K562 (cell line): ENCODE measurements around the gene NACA. TPM values are rescaled to one million over a fixed set of nuclear protein-coding genes. Genes with fewer than 3 reads are reported as not detected.
"Not testable (repeated sequence)": the region's sequence is repeated elsewhere in the genome, so short reads cannot be mapped to it uniquely, and the experiment has no call there.

ENCODE experiments used
- ATAC-seq: fragments of 200-7000 bp; cut with Tn5 transposase; 3 replicates; pipeline ENCODE4 v1.9.1; 2020; ENCODE audit warnings: moderate library complexity
- BruUV-seq: library from RNA; stranded (reverse); fragments of 400-500 nt; replicated peaks from 2 replicates; lab custom pipeline; 2021; lab: Mats Ljungman, UMichigan
- CTCF ChIA-PET: fragments of 300-600 bp; formaldehyde crosslinking; extraction: SDS; loops from one replicate; lab custom pipeline; 2021; ENCODE audit warnings: low intra/inter-chr PET ratio; lab: Yijun Ruan, JAX
- POLR2A ChIA-PET: fragments of 300-600, 350-650 bp; sonication (Branson Sonifier 250); formaldehyde crosslinking; extraction: SDS; loops from one replicate; lab custom pipeline; 2021; ENCODE audit warnings: antibody characterized with exemption, inconsistent platforms; lab: Yijun Ruan, JAX
- DNase-seq, 4 experiments: peaks; one replicate each; pipeline versions ENCODE4 v3.0.0 to v3.0.0-alpha.2; 2011 to 2018; ENCODE audit warnings: low spot score in 3 of 4, mixed read lengths in 3 of 4; ENCODE audit errors: extremely low read depth in 1 of 4
- FAIRE-seq: peaks from 2 replicates; lab custom pipeline; 2011; peaks lifted over from hg19 to GRCh38; lab: Jason Lieb, UNC
- H2AFZ ChIP-seq: 2 replicates; pipeline ENCODE4 v1.6.0; 2011; ENCODE audit warnings: low read depth, low read length, control low read depth, inconsistent platforms
- H3K27ac ChIP-seq: fragments of 200-600 bp; 3 replicates; pipeline ENCODE4 v1.8.0; 2011; ENCODE audit warnings: low read depth, mild to moderate bottlenecking, control low read depth, inconsistent platforms, low read length, moderate library complexity, mixed read lengths; ENCODE audit errors: extremely low read depth
- H3K27me3 ChIP-seq, 2 experiments: fragments of 300-600 bp in 1 of 2; 2 replicates in 1 of 2; 3 replicates in 1 of 2; pipeline versions ENCODE4 v1.6.0 to v1.8.0; 2011; ENCODE audit warnings: inconsistent platforms in 2 of 2, low read length in 2 of 2, mild to moderate bottlenecking in 1 of 2, mixed read lengths in 1 of 2, moderate library complexity in 1 of 2; ENCODE audit not compliant: control insufficient read depth in 2 of 2, insufficient read depth in 2 of 2
- H3K36me3 ChIP-seq: fragments of 300-600 bp; 3 replicates; pipeline ENCODE4 v1.8.0; 2011; ENCODE audit warnings: mild to moderate bottlenecking, low read length, inconsistent platforms; ENCODE audit not compliant: control insufficient read depth, insufficient read depth
- H3K4me1 ChIP-seq, 2 experiments: fragments of 200-600 bp in 1 of 2; replicated peaks in 1 of 2; 2 replicates in 1 of 2; 3 replicates in 1 of 2; pipeline versions ENCODE4 v1.5.1 to v1.8.0; 2011; ENCODE audit warnings: inconsistent platforms in 2 of 2, low read length in 2 of 2, mild to moderate bottlenecking in 1 of 2, mixed read lengths in 1 of 2, moderate library complexity in 1 of 2; ENCODE audit not compliant: control insufficient read depth in 2 of 2, insufficient read depth in 2 of 2
- H3K4me2 ChIP-seq: 2 replicates; pipeline ENCODE4 v1.6.1; 2011; ENCODE audit warnings: low read length, control low read depth, inconsistent platforms, mixed read lengths; ENCODE audit not compliant: insufficient read depth
- H3K4me3 ChIP-seq: fragments of 200-600 bp; sonication (generic), shearing (Covaris generic); 2 replicates; pipeline ENCODE4 v1.5.1; 2016; ENCODE audit warnings: control low read depth, inconsistent platforms
- H3K79me2 ChIP-seq: fragments of 200-600 bp; 3 replicates; pipeline ENCODE4 v1.8.0; 2011; ENCODE audit warnings: low read length, inconsistent platforms; ENCODE audit not compliant: control insufficient read depth, insufficient read depth
- H3K9ac ChIP-seq, 2 experiments: 2 replicates each; pipeline versions ENCODE4 v1.6.0 to v1.6.1; 2011; ENCODE audit warnings: low read depth in 2 of 2, low read length in 2 of 2, control low read depth in 1 of 2, inconsistent platforms in 1 of 2, mild to moderate bottlenecking in 1 of 2, mixed read lengths in 1 of 2; ENCODE audit not compliant: insufficient read depth in 1 of 2
- H3K9me1 ChIP-seq: one replicate; pipeline ENCODE4 v1.6.0; 2011; ENCODE audit warnings: inconsistent platforms, mild to moderate bottlenecking, low read length, moderate library complexity; ENCODE audit not compliant: control insufficient read depth, insufficient read depth
- H3K9me3 ChIP-seq: replicated peaks from 2 replicates; pipeline ENCODE4 v1.5.1; 2011; ENCODE audit warnings: low read depth, low read length, inconsistent platforms; ENCODE audit not compliant: control insufficient read depth, insufficient read depth
- H4K20me1 ChIP-seq: replicated peaks from 2 replicates; pipeline ENCODE4 v1.6.1; 2011; ENCODE audit warnings: low read length, inconsistent platforms, mixed read lengths; ENCODE audit not compliant: control insufficient read depth, insufficient read depth
- CSDE1 ChIP-seq, 2 experiments: fragments of 450-650 bp; IDR thresholded peaks; 2 replicates each; pipeline ENCODE4 v1.6.1; 2016; ENCODE audit warnings: mild to moderate bottlenecking in 1 of 2
- MEIS2 ChIP-seq: fragments of 450-650 bp; IDR thresholded peaks from 2 replicates; pipeline ENCODE4 v1.6.1; 2014; ENCODE audit warnings: mild to moderate bottlenecking; ENCODE audit not compliant: partially characterized antibody
- SPI1 ChIP-seq: IDR thresholded peaks from 2 replicates; pipeline ENCODE4 v1.6.1; 2011; ENCODE audit warnings: low read depth, low read length, control low read depth, borderline replicate concordance
- THRAP3 ChIP-seq: fragments of 450-650 bp; IDR thresholded peaks from 2 replicates; pipeline ENCODE4 v1.6.1; 2016; ENCODE audit warnings: mild to moderate bottlenecking, inconsistent platforms, borderline replicate concordance
- WGBS: fragments of 100-300 bp; shearing (Covaris generic); methylation state at CpG from one replicate; pipeline ENCODE4 v1.1.6; 2016; ENCODE audit warnings: low coverage, mixed read lengths; ENCODE audit not compliant: insufficient coverage; ENCODE audit errors: missing lambda C conversion rate; 5-methylcytosine and 5-hydroxymethylcytosine counted together
- in situ Hi-C: fragments of 300-500 bp; cut with MboI; formaldehyde crosslinking; loops from 4 replicates; pipeline ENCODE4 v1.15.0; 2018; ENCODE audit warnings: inconsistent platforms, mixed read lengths
- intact Hi-C: fragments of 100-400 bp; cut with micrococcal nuclease; formaldehyde crosslinking; loops from 2 replicates; pipeline ENCODE4 v1.14.2; 2022
- polyA plus RNA-seq, 8 experiments: library from polyadenylated mRNA; depleted of rRNA in 4 of 8; stranded (reverse) in 5 of 8; unstranded in 3 of 8; fragments of >200 nt; fragmentation: Nextera tagmentation in 2 of 8; fragmentation: Illumina TruSeq in 1 of 8; extraction: Ambion mirVana in 2 of 8; extraction: Trizol in 1 of 8; gene quantifications; 2 replicates each; pipeline versions ENCODE4 v1.2.1 to v1.2.3, GENCODE V29; 2011 to 2014; ENCODE audit warnings: inconsistent platforms in 1 of 8, missing spikeins in 1 of 8
- total RNA-seq, 7 experiments: library from RNA; depleted of rRNA in 6 of 7; stranded (reverse); fragments of >200 nt in 6 of 7; fragmentation: Illumina TruSeq in 2 of 7; extraction: Trizol in 2 of 7; gene quantifications; 2 replicates each; pipeline versions ENCODE4 v1.2.1 to v1.2.3, GENCODE V29; 2011 to 2021; ENCODE audit warnings: low replicate concordance in 1 of 7
- TF ChIP-seq, protein P1 (sequence below), 2 experiments: fragments of 450-650 bp in 1 of 2; sonication (generic) in 1 of 2; formaldehyde crosslinking in 1 of 2; IDR thresholded peaks; 2 replicates each; pipeline versions ENCODE4 v1.7.1 to v1.9.0; 2016 to 2022; ENCODE audit warnings: inconsistent platforms in 1 of 2, mild to moderate bottlenecking in 1 of 2, missing genetic modification reagents in 1 of 2

The NACA gene
- total and polyA plus RNA-seq, 9 of the 15 experiments (the other 6 are each of a cell fraction or from before 2014, with no cell fraction given): 1,030 to 2,416 (median 1,645) TPM

DNA sequence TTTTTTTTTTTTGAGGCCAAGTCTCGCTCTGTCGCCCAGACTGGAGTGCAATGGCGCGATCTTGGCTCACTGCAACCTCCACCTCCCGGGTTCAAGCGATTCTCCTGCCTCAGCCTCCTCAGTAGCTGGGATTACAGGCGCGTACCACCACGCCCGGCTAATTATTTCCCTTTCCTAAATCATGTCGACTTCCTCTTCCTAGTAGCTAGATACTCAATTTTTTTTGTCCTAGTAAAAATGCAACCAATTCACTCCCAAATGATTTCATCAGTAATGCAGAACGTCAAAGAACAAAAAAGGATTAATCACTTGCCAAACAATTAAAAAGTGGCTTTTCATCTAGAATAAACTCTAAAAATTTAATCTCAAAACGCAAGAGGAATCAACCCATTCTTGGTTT lies 25.5 kb upstream of the NACA start:
- CTCF ChIA-PET, H3K9me3 ChIP-seq, FAIRE-seq, H3K27me3 ChIP-seq, H4K20me1 ChIP-seq, BruUV-seq, DNase-seq, ATAC-seq, H3K9me1 ChIP-seq, H2AFZ ChIP-seq: not testable (repeated sequence)
- Histone ChIP-seq H3K4me2 (peak overlapping the region; percentile 93), H3K27ac (peak overlapping the region; percentile 97; the same call in 2 of the 3 replicates), H3K79me2 (peaks cover 40% of the 10 kb centered on the region), H3K4me3 (peak overlapping the region; percentile 72), H3K4me1 (peaks cover 11 to 16% of the 10 kb centered on the region in 2 experiments; a peak in 4 of 5 replicates), H3K9ac (peak overlapping the region in 1 of 2 experiments; percentile 97; a peak in 2 of 4 replicates), H3K36me3 (peaks cover 45% of the 10 kb centered on the region)
- TF ChIP-seq, protein P1, sequence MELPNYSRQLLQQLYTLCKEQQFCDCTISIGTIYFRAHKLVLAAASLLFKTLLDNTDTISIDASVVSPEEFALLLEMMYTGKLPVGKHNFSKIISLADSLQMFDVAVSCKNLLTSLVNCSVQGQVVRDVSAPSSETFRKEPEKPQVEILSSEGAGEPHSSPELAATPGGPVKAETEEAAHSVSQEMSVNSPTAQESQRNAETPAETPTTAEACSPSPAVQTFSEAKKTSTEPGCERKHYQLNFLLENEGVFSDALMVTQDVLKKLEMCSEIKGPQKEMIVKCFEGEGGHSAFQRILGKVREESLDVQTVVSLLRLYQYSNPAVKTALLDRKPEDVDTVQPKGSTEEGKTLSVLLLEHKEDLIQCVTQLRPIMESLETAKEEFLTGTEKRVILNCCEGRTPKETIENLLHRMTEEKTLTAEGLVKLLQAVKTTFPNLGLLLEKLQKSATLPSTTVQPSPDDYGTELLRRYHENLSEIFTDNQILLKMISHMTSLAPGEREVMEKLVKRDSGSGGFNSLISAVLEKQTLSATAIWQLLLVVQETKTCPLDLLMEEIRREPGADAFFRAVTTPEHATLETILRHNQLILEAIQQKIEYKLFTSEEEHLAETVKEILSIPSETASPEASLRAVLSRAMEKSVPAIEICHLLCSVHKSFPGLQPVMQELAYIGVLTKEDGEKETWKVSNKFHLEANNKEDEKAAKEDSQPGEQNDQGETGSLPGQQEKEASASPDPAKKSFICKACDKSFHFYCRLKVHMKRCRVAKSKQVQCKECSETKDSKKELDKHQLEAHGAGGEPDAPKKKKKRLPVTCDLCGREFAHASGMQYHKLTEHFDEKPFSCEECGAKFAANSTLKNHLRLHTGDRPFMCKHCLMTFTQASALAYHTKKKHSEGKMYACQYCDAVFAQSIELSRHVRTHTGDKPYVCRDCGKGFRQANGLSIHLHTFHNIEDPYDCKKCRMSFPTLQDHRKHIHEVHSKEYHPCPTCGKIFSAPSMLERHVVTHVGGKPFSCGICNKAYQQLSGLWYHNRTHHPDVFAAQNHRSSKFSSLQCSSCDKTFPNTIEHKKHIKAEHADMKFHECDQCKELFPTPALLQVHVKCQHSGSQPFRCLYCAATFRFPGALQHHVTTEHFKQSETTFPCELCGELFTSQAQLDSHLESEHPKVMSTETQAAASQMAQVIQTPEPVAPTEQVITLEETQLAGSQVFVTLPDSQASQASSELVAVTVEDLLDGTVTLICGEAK (IDR thresholded peaks at IDR 0.05): 0 out of 2 replicates have a peak, but pooled peaks have one; percentile 21
- TF ChIP-seq, protein P1 (CRISPR knock-in tag; IDR thresholded peaks at IDR 0.05): not testable (repeated sequence)
- TF ChIP-seq THRAP3: 0 out of 2 replicates have a peak, but pooled peaks have one; percentile 24
- TF ChIP-seq CSDE1 (IDR thresholded peaks at IDR 0.05): 0 out of 4 replicates have a peak, but pooled peaks of 1 of the 2 experiments have one; percentile 26
- TF ChIP-seq MEIS2: peak; percentile 3
- TF ChIP-seq SPI1: 0 out of 2 replicates have a peak, but pooled peaks have one; percentile 48
- POLR2A ChIA-PET: interaction anchor here (0.5 to 1.9 kb wide), 5 partner anchors 10 to 62 kb away, joined by 3 to 12 read pairs (median 4); partner anchors contain the start of genes NACA and PTGES3
- in situ Hi-C loops: loop anchor here (10.0 kb wide), 2 partner anchors 314 to 434 kb away; no protein-coding TSS in a partner anchor
- intact Hi-C loops: loop anchor here (5.0 kb wide), 1 partner anchor 113 kb away; no protein-coding TSS in a partner anchor
- 41% methylated on average over 8 of the region's 13 CpGs for WGBS
